HEK293T (cell line): Measurements from ENCODE around the gene CELA2B.

Experiments used
- CTBP1 ChIP-seq: fragments of 450-650 bp; IDR thresholded peaks from 2 replicates; pipeline ENCODE4 v1.6.1; 2016; ENCODE audit warnings: borderline replicate concordance
- ELF4 ChIP-seq: fragments of 450-650 bp; IDR thresholded peaks from 2 replicates; pipeline ENCODE4 v1.6.1; 2017; ENCODE audit warnings: antibody characterized with exemption
- FOXA1 ChIP-seq: fragments of 450-650 bp; IDR thresholded peaks from 2 replicates; pipeline ENCODE4 v1.6.1; 2016; ENCODE audit warnings: mild to moderate bottlenecking
- FOXM1 ChIP-seq: fragments of 450-650 bp; IDR thresholded peaks from 2 replicates; pipeline ENCODE4 v1.6.1; 2017; ENCODE audit warnings: mild to moderate bottlenecking, borderline replicate concordance
- HDGF ChIP-seq: fragments of 450-650 bp; IDR thresholded peaks from 2 replicates; pipeline ENCODE4 v1.6.1; 2017; ENCODE audit warnings: antibody characterized with exemption, borderline replicate concordance
- L3MBTL2 ChIP-seq: fragments of 450-650 bp; conservative IDR thresholded peaks from 2 replicates; pipeline ENCODE4 v1.6.1; 2016; ENCODE audit warnings: mild to moderate bottlenecking
- LEF1 ChIP-seq: fragments of 450-650 bp; IDR thresholded peaks from 2 replicates; pipeline ENCODE4 v1.6.1; 2017; ENCODE audit warnings: mild to moderate bottlenecking, borderline replicate concordance
- NFRKB ChIP-seq: fragments of 450-650 bp; IDR thresholded peaks from 2 replicates; pipeline ENCODE4 v1.6.1; 2016; ENCODE audit warnings: mild to moderate bottlenecking, moderate library complexity
- SP1 ChIP-seq: fragments of 450-650 bp; IDR thresholded peaks from 2 replicates; pipeline ENCODE4 v1.6.1; 2017
- SUZ12 ChIP-seq: fragments of 450-650 bp; IDR thresholded peaks from 2 replicates; pipeline ENCODE4 v1.6.1; 2016; ENCODE audit warnings: mild to moderate bottlenecking
- TARDBP ChIP-seq: fragments of 450-650 bp; IDR thresholded peaks from 2 replicates; pipeline ENCODE4 v1.6.1; 2016
- ZNF384 ChIP-seq: fragments of 450-650 bp; IDR thresholded peaks from 2 replicates; pipeline ENCODE4 v1.6.1; 2016
- TF ChIP-seq, protein P1 (sequence below): fragments of 450-650 bp; IDR thresholded peaks from 2 replicates; pipeline ENCODE4 v1.6.1; 2016

DNA sequence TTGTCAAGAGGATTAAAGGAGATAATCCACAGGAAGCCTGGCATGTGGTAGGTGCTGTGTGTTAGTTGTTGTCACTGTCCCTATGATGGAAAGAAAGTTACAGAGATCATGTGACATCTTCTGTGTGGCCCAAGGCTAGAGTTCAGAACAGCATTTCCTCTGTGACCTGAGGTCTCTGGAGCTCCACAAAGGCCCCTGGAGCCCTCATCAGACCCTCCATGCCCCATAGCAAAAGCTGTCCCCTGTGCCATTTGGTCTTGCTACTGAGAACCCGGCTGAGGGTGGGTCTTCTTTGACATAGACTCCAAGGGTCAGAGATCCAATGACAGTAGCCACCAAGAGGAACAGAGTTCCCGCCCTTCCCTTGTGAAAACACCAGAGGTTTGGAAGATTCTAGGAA lies 8.1 kb downstream of the CELA2B start:
- no peak for TF ChIP-seq SP1
- no peak for TF ChIP-seq NFRKB
- no peak for TF ChIP-seq FOXM1
- TF ChIP-seq, protein P1, sequence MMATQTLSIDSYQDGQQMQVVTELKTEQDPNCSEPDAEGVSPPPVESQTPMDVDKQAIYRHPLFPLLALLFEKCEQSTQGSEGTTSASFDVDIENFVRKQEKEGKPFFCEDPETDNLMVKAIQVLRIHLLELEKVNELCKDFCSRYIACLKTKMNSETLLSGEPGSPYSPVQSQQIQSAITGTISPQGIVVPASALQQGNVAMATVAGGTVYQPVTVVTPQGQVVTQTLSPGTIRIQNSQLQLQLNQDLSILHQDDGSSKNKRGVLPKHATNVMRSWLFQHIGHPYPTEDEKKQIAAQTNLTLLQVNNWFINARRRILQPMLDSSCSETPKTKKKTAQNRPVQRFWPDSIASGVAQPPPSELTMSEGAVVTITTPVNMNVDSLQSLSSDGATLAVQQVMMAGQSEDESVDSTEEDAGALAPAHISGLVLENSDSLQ: no peak
- TF ChIP-seq TARDBP: no peak
- TF ChIP-seq ZNF384: no peak
- TF ChIP-seq LEF1: no peak
- TF ChIP-seq FOXA1: no peak
- TF ChIP-seq HDGF: no peak
- no peak for TF ChIP-seq L3MBTL2
- no peak for TF ChIP-seq ELF4
- TF ChIP-seq SUZ12: no peak
- TF ChIP-seq CTBP1: no peak
